Measurements from ENCODE around the gene TOM1L2.

- TF ChIP-seq, protein P1, sequence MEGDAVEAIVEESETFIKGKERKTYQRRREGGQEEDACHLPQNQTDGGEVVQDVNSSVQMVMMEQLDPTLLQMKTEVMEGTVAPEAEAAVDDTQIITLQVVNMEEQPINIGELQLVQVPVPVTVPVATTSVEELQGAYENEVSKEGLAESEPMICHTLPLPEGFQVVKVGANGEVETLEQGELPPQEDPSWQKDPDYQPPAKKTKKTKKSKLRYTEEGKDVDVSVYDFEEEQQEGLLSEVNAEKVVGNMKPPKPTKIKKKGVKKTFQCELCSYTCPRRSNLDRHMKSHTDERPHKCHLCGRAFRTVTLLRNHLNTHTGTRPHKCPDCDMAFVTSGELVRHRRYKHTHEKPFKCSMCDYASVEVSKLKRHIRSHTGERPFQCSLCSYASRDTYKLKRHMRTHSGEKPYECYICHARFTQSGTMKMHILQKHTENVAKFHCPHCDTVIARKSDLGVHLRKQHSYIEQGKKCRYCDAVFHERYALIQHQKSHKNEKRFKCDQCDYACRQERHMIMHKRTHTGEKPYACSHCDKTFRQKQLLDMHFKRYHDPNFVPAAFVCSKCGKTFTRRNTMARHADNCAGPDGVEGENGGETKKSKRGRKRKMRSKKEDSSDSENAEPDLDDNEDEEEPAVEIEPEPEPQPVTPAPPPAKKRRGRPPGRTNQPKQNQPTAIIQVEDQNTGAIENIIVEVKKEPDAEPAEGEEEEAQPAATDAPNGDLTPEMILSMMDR (IDR thresholded peaks at IDR 0.05; ENCODE audit: insufficient read depth, low read length), result no peak
- TF ChIP-seq GABPA (IDR thresholded peaks at IDR 0.05; ENCODE audit: low read depth) (no peak), POLR2AphosphoS5 (IDR thresholded peaks at IDR 0.05; ENCODE audit: low read depth) (no peak)
- TF ChIP-seq, protein P2, sequence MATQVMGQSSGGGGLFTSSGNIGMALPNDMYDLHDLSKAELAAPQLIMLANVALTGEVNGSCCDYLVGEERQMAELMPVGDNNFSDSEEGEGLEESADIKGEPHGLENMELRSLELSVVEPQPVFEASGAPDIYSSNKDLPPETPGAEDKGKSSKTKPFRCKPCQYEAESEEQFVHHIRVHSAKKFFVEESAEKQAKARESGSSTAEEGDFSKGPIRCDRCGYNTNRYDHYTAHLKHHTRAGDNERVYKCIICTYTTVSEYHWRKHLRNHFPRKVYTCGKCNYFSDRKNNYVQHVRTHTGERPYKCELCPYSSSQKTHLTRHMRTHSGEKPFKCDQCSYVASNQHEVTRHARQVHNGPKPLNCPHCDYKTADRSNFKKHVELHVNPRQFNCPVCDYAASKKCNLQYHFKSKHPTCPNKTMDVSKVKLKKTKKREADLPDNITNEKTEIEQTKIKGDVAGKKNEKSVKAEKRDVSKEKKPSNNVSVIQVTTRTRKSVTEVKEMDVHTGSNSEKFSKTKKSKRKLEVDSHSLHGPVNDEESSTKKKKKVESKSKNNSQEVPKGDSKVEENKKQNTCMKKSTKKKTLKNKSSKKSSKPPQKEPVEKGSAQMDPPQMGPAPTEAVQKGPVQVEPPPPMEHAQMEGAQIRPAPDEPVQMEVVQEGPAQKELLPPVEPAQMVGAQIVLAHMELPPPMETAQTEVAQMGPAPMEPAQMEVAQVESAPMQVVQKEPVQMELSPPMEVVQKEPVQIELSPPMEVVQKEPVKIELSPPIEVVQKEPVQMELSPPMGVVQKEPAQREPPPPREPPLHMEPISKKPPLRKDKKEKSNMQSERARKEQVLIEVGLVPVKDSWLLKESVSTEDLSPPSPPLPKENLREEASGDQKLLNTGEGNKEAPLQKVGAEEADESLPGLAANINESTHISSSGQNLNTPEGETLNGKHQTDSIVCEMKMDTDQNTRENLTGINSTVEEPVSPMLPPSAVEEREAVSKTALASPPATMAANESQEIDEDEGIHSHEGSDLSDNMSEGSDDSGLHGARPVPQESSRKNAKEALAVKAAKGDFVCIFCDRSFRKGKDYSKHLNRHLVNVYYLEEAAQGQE (IDR thresholded peaks at IDR 0.05; ENCODE audit: insufficient replicate concordance, low read depth), result no peak
These were observed 47.9 kb downstream of the TOM1L2 start for GRCh38 chr17:17924131-17924856.
